Measurements from ENCODE around the gene TMEM179.
A peak's percentile ranks its signal among the peaks of the same experiment; 100 is the strongest.
"Not testable (repeated sequence)": the region's sequence is repeated elsewhere in the genome, so short reads cannot be mapped to it uniquely, and the experiment has no call there.

The TMEM179 gene

DNA sequence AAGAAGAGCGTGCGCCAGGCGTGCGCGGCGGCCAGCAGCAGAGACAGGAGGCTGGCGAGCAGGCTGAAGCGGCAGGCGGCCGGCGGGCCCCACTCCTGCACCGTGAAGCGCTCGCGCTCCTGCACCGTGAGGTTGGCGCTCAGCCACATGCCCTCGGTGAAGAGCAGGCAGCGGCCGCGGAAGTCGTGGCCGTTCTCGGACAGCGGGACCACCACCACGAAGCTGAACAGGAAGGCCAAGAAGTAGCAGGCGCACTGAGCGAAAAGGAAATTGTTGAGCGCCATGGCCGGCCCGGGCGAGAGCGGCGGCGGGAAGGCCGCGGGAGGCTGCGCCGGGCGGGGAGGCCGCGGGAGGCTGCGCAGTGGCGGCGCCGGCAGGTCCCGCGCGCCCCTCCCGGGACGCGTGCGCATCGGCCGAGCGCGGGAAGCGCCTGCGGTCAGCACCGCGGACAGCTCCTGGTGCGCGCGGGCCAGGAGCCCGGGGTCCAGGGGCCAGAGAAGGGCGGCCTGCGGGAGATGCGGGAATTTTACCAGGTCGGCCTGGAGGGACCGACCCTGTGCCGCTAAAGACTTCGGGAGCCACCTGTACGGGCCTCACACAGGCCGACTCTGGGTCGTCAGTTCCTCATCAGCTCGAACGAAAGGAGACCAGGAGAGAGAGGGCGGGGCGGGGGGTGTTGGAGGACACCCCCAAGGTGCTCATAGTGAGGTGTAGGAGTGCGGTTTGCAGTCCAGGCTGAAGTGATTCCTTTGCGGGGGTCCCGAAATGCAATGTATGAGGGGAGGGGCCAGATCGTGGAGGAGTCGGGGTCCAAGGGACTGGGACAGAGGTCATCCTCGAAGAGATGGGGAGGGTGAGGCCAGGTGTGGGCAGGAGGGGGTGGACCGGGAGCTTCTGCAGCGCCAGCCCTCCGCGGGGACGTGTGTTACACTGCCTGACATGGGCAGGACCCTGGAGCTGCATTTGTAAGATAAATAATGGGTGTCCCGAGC lies at the start of gene TMEM179:
TMEM179 (minus strand) TSS at position 315 of the 992 bp plus-strand sequence; CDS start at position 284, 31 bp downstream.
- DNase-seq, result no peak

DNA sequence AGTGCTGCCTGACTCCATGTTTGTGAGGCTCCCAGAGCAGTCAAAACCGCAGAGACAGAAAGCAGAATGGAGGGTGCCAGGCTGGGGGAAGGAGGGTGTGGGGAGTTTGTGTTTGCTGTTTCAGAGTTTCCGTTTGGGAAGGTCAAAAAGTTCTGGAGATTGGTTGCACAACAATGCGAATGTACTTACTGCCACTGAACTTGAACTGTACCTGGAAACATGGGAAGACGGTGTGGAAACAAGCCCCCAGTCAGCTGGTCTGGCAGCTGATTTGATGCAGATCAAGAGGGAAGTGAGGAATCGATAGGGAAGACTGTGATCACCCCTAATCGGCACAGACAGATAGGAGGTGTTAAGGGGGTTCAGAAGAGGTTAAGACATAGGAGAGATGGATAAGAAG lies 49.5 kb upstream of the TMEM179 start:
- DNase-seq, result no peak

DNA sequence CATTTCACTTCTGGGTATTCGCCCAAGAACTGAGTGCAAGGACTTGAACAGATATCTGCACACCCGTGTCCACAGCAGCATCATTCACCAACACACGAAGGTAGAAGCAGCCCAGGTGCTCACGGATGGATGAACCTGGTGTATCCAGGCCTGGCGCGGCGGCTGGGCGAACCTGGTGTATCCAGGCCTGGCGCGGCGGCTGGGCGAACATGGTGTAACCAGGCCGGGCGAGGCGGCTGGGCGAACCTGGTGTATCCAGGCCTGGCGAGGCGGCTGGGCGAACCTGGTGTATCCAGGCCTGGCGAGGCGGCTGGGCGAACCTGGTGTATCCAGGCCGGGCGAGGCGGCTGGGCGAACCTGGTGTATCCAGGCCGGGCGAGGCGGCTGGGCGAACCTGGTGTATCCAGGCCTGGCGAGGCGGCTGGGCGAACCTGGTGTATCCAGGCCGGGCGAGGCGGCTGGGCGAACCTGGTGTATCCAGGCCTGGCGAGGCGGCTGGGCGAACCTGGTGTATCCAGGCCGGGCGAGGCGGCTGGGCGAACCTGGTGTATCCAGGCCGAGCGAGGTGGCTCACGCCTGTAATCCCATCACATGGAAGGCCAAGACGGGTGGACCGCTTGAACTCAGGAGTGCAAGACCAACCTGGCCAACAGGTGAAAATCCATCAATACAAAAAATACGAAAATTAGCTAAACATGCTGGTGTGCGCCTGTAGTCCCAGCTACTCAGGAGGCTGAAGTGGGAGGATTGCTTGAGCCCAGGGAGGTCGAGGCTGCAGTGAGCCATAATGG lies 48.8 kb upstream of the TMEM179 start:
- DNase-seq, result not testable (repeated sequence)

DNA sequence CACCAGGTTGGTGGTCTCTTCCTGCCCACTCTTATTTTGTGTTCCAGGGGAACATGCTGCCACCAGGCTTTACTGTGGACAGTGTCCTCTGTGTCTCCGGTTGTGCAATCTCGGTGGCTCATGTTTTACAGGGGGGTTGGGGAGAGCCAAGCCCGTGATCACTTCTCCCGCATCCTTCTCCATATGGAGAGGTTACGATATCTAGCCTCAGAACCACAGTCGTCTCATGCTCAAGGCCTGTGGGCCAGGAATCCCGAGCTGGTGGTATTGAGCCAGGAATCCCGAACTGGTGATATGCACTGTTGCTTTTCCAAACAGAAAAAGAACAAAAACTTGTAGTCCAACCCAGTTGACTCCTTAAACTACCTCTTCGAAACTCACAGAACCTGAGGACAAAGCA lies 47.8 kb upstream of the TMEM179 start:
- DNase-seq, result no peak

DNA sequence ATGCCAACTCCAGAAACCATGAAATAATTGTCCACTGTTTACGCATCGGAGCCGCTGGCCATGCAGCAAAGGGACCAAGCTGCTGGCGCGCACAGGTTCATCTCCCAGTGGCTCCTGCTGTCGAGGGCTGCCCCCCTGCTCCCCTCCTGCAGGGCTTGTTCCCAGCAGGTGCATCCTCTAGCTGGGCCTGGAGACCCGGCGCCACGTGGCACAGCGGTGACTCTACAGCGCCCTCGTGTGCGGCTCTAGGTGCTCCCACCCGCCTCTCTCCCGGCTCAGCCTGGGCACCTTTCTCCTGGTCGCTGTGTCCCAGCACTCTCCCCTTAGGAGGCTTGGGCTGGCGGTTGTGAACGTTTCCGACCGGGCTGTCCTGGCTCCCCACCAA lies 47.3 kb upstream of the TMEM179 start:
- DNase-seq, result no peak

DNA sequence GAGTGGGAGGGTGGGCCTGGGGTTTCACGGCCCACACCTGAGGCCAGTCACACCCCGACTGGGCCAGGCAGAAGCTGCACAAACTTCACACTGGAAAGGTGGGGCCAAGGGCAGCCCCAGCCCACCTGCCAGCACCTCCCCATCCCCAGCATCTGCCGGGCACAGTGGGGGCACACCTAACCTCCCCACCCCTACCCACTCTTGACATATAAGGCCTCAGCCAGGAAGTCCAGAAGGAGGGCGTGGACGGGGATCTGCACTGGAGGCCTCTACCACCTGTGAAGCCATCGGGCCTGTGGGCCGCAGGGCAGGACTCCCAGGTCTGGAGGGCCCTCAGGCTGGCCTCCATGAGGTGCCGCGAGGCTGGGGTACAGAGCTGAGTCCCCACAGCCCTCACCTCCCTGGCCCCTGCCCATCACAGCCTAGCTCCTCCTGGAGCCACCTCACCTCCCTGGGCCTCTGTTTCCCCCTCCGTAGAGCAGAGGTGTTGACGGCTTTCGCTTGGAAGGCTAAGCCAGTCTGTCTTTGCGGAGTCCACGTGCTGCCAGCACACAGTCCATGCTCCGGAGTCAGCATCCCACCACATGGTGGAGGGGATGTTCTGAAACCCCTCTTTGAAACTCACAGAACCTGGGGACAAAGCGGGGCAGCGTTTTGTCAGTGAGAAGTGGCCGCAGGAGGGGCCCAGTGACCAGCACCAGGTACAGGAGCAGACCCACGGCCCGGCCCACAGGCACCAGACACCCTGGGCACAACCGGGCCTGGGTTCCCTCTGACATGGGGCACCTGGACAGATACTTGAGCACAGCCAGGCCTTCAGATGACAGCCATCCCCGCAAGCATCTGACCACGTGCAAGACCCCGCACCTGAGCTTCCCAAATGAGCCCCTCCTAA lies 46.7 kb upstream of the TMEM179 start:
- DNase-seq, result no peak

DNA sequence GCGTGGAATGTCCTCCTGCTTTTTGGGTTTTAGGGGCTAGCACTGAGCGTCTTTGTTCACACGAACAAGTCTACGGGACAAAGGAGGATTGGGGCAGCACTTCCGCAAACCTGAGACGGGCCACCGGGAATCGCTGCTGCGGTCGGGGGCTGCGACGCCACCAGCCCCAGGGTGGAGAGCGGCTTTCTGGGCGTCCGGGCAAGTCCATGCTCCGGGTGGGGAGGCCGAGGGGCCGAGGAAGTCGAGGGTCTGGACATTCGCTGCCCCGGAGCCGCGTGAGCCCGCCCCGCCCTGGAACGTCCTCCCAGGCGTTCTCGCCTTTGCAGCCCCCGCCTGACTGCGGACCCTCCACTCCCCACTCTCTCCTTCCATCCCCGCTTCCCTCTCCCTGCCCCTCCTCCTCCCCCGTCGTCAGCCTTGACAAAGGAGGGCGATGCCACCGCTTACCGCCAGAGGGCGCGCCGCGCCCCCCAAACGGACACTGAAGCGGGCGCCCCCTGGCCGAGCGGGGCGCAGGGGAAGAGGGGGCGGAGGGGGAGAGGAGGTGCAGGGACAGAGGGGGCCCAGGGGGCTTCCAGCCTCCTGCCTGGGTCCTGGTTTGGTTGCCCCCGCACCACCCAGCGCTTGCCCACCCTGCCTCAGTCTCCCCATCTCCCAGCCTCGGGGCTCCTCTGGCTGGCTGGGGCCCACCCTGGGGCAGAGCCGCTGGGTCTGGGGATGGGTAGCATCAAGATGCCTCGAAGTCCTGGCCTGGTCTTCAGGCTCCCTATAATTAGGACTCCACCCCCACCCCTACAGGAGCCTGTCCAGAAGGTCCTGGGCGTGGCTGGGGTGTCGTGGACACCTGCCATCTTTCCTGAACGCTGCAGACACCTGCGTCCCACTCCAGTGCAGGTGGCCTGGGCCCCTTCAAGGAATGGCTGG lies 45.7 kb upstream of the TMEM179 start:
- DNase-seq, result peak in 1 of 2 donors; percentile 69

DNA sequence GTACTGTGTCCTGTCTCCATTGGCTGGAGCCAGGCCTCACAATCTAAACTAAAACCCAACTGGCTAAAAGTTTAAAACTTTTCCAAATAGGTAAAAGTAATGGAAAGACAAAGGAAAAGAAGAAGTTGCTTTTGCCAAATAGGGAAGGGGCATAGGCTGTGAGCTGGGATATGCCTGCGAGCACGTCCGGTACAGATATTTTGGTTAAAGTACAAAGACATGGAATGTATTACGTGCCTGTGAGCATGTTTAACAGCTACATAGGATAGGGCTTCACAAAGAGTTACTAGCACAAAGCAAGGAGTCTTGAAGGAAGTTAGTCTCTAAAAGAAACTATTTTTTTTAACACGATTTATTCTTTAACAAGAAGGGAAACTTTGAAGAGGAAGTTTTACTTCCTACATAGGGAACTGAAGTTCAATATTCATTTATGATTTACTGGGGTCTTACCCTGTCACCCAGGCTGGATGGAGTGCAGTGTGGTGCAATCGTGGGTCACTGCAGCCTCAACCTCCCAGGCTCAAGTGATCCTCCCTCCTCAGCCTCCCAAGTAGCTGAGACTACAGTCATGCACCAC lies 43.0 kb upstream of the TMEM179 start:
- DNase-seq, result peak; percentile 56 to 74

DNA sequence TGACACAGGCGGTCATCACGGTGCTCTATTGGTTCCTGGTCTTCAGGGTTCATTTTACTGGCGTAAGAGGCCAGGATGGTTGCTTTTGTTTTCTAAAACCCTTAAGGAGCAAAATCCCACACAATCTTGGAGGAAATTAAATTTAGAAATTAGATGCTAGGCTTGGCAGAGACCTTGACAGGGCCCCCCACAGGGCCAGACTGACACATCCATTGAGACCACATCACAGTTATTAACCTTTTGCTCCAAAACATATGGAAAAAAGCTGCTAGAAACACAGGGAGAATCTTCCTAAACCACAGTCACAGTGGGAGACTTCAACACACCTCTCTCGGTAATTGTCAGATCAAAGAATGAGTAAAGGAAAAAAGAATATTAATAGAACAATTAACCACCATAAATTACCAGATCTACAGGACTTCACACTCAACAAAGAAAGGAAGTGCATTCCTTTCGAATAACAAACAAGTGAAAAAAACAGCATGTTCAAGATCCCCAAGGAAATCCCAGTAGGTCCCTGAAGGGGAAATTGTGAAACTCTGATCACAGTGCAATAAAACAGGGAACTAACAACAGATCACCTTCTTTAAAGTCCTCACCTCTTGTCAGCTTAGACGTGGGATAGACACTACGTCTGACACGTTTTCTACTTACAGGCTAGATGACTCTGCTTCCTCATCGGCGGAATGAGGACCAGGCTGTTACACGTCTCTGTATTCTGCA lies 40.2 kb upstream of the TMEM179 start:
- DNase-seq, result peak; percentile 20 to 62

DNA sequence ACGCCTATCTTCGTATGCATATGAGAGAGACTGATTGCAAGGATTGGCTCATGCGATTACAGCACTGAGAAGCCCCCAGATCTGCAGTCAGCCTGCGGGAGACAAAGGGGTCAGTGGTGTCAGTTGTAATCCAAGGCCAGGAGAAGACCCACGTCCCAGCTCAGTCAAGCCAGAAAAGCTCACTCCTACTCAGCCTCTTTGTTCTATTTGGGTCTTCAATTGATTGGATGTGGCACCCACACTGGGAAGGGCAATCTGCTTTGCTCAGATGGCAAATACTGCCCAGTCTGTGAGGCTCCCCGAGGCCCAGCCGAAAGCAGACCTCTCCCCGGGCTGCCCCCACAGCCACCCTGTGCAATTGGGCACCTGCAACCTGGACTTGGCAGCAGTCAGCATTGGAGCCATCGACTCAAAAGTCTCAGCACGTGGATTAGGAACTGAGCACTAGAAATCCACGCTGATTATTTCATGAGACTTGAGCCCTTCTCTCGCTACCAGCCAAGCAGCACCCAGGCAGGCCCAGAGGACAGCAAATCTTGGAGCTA lies 39.6 kb upstream of the TMEM179 start:
- DNase-seq, result no peak

DNA sequence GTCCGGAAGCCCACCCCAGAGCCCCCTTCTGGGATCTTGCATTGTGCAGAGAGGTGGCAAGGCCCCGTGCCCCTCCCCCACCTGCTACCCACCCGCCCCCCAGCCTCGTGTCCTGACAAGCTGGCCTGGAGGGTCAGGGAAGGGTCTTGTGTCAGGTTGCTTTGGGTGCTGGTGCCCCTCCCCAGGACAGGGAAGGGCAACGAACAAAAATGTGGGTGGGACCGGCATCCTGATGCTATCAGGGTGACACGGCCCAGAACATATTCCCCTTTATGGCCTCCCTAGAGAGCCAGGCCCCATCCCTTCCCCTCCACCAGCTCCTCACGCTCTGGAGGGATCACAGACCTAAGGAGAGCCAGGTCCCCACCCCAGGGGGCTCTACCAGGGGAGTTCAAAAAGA lies 38.7 kb upstream of the TMEM179 start:
- DNase-seq, result no peak

DNA sequence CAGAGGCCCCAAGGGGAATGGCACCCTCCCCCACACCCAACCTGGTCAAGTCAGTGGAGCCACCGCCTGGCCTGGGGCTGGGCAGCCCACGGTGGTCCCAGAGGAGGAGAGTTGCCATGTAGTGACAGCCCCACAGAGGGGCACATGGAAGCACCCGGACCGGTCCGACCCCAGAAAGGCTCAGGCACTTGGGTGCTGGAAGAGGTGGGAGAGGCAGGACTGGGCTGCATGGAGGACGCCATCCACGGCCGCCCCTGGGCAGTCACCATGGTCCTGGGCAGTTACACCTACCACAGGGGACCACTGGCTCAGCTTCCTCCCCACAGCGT lies 37.9 kb upstream of the TMEM179 start:
- no peak for DNase-seq

DNA sequence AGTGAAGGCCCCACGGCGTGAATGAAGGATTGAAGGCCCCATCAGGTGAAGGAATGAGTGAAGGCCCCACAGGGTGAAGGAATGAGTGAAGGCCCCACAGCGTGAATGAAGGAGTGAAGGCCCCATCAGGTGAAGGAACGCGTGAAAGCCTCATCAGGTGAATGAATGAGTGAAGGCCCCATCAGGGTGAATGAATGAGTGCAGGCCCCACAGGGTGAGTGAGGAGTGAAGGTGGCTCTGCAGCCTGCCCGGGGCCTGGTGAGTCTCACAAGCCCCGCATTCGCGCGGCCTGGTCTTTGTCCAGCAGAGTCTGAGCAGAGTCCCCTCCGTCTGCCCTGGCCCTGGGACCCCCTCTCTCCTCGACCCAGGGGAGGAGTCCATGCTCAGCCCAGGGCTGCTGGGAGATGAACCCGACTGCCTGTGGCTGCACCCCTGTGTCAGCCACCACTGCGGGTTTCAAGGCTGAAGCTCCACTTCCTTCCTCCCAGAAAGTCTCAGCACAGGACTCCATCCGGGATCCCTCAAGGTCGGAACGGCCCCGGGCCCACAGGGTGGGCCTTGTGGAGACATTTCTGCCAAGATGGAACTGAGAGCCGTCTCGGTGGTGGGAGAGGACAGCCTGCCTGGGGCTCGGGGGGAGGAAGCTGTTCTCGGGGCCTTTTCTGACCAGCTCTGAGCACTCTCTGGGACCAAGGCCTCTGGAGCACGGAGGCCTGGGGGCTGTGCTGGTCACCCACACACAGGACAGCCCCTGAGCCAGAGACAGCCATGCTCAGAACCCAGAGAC lies 37.4 kb upstream of the TMEM179 start:
- no peak for DNase-seq

DNA sequence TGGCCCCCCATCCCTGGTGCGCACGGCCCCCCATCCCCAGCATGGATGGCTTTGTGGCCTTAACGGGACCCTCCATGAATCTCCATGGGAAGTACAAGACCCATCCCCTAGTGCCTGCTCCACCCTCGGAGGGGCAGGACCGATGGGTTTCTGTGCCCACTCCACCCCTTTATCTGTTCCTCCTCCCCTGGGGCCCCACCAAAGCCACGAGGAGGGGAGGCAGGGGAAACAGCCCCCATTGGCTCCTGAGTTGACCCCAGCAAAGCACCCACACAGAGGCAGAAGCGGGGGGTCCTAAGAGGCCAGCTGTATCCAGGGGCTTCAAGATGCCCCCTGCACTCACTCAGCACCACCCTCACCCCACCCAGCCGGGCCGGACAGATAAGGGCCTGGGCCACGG lies 36.1 kb upstream of the TMEM179 start:
- DNase-seq, result no peak

DNA sequence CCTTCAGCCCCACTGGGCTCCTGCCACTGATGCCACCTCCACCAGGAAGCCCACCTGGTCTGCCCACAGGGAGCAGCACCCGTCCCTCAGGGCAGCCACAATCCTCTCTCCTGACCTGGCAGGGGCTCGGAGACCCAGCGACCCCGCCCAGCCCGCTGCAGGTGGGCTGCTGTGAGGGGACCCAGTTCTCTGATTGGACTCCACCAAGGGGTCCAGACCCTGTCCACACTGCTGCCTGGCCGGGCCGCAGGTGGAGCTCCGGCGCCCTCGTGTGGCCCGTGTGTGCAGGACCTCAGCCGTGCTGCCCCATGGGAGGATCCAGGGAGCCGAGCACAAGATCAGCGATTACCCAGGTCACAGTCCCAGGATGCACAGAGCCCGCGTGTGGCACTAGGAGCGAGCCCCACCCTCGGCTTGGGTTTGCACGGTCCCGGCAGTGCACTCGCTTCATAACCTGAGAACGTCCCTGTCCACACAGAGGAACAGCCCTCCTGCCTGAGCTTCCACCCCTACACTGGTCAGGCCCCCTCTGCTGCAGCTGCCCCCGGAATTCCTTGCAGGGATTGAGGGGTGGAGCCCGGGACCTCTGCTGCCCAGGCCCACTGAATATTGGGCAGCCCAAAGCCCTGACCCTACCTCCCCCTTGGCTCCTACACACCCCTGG lies 35.4 kb upstream of the TMEM179 start:
- DNase-seq, result peak; percentile 27 to 68

DNA sequence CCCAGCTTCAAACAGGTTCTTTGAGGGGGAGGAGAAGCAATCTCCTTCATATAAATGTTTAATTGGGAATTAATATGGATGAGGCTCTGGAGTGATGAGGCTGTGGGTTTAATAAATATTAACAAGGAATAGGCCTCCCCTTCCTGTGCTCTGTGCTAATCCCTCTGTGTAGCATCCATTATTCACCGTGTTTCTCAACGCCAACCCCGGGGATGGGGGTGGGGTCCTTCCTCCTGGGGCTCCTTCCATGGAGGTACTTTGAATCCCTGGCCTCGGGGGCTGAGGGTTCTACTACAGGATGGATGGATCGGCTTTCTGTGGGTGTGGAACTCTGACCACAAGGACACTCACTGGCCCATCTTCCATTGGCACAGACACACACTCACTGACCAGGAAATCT lies 34.9 kb upstream of the TMEM179 start:
- DNase-seq, result no peak

DNA sequence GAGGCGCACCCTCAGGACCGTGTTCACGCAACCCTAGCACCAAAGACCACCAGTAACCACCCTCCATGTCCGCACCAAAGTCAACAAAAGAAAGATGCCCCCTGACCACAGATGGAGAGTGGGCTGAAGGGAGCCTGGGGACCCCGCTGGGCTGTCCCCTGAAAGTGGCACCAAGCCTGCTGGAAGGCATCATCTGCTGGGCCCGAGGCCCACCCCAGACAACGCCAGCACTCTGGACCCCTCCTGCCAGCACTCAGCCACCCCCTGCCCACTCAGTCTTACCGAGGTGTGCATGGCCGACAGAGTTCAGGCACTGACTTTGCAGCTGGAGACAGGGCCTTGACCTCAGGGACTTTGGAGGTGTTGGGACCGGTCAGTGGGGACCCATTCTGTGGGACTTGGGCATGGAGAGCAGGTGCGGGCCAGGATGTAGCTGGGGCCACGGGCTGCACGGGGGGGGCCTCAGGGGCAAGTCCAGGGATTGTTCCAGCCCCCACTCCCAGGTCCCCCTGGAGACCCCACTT lies 34.4 kb upstream of the TMEM179 start:
- DNase-seq, result no peak

DNA sequence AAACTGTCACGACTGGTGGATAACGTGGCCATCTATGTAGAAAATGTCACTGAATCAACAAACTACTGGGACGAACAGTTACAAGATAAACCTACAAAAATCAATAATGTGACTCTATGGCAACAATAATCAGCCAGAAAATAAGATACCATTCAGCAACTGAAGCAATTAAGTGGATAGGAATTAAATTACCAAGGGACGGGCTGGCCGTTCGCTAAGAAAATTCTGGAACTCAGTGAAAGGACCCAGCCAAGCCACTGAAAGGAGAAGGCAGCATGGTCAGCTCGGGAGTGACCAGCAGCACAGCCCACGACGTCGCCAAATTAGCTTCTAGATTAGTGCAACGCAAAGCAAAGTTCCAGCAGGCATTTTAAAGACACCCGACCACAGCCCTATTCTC lies 33.6 kb upstream of the TMEM179 start:
- no peak for DNase-seq

DNA sequence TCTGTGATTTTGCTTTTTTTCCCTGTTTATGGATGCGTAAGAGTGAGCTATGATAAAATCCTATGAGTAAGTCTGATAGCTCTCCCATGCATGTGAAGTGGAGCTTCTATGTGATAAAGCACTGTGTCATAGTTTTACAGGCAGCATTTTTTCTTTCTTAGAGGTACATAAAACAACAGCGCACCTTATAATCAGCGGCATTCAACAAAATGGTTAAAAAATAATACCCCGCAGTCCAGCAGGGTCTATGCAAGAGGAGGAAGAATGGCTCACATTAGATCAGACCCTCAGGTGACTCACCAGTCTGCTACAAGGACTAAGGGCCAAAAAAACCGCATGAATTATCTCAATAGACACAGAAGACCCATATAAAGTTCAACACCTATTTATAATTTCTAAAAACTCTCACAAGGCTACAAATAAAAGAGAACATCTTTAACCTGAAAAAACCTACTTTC lies 33.0 kb upstream of the TMEM179 start:
- no peak for DNase-seq
